GM18508 (cell line): ENCODE results near the gene ARID3B.

Source experiments
- ATAC-seq: cut with Tn5 transposase; IDR thresholded peaks from one replicate; pipeline ENCODE4 v1.9.1; 2021; ENCODE audit warnings: moderate number of reproducible peaks; ENCODE audit not compliant: insufficient read depth, unreplicated experiment

ARID3B gene

DNA sequence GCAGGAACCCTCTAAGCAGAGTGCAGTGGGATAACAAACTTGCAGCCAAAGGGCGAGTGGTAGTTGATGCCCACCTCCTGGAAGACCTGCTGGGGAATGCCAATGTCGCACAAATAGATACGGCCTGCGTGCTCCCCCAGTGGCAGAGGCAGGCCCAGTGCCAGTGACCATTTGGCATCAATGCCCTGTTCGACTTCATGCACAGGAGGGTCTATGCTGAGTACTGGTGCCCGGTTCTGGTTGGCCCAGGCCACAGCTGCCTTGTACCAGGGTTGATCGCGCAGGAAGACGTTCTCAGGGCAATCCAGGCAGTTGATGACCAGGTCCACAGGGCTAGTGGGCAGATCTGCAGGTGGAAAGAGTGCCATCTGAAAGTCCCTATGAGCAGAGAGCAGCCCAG is 91.6 kb downstream of the ARID3B start:
- ATAC-seq: no peak

GRCh38 chr15:74633781-74634180 is 92.8 kb downstream of the ARID3B start:
- no peak for ATAC-seq

DNA sequence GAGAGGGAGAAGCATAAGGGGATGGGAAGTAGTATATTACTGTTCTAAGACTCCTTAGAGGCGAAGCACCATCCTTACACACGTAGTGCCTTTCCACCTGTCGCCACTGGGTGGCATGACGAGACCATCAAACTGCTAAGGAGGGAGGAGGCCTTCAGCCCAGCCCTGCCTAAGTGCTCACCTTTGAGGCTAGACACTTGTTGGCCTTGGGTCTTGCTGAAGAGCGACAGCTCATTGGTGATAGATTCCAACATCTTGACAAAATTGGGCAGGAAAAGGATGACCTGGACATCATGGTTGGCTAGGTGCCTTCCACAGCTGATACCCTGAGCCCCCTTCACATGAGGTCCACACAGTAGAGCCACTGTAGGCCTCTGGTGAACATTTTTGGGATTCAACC is 94.2 kb downstream of the ARID3B start:
- ATAC-seq: no peak

DNA sequence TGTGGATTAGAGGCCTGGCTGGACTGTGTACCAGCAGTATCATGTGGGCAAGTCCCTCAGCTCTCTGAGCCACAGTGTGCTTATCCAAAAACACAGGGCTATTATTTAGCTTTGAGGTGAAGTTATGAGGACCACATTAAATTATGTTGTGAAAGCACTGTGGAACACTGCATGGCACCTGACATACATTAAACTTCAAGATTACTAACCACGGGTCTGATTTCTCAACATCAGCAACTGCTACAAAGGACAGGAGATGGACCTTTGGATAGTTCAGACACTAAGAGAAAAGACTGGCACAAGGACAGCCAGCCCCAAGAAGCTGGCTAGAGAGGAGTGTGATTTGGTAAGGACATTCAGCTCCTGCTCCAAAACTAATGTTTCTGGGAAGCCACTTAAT is 96.0 kb downstream of the ARID3B start:
- no peak for ATAC-seq

DNA sequence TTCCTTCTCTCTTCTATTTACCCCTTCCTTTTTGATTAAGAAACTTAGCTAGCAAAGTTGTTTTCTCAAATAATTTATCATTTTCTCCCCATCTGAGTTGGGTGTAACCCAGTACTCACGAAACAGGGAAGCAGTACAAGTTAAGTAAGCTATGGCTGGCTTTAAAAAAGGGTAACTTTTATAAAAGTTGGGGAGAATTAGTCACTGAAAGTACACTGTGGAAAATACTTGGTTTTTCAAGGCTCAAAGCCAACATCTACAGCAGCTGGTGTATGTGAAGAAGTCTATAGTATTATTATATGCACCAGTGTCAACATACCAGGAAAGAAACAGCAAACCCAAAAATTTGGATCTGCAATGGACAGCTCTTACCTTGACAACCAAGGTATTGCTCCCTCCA is 100.1 kb downstream of the ARID3B start:
- no peak for ATAC-seq

DNA sequence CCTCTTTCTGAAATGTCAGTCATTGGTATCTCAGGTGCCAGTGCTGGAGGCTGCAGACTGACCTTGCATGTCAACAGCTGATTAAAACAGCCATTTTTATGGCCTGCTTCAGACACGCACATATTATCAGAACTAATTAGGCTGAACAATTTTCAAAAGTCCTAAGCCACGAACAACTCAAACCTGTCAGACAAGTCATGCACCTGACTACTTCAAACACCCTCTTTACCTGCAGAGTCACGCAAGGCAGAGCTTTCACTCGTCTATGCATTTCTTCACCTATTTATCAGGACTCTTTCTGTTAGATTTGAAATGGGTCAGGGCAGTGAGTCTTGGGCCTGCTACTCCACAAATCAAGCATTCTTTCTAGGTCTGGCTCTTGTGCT is 101.3 kb downstream of the ARID3B start:
- no peak for ATAC-seq

GRCh38 chr15:74642734-74643664 is 102.0 kb downstream of the ARID3B start:
- ATAC-seq: no peak

DNA sequence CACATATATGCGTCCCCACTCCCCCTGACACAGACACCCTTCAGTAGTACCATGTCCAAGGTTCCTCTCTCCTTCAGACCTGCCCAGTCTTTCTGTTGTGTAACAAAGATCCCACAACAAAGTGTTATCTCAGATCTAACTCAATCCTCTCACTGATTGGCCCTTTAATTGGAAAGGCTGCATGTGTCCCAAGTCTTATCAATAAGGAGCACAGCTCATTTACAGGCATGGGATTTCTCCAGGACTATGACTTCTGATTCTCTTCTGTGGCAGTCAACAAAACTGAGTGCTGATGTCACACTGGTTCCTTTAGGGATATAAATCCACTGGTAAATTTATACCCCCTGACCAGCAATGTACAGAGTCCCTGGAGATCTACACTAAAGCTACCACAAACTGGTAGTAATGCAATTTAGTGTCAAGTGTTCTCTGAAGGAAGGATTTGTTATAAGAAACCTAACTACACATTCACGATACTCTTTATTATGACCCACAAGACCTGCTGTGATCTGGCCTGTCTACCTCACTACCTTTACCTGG is 102.7 kb downstream of the ARID3B start:
- no peak for ATAC-seq

DNA sequence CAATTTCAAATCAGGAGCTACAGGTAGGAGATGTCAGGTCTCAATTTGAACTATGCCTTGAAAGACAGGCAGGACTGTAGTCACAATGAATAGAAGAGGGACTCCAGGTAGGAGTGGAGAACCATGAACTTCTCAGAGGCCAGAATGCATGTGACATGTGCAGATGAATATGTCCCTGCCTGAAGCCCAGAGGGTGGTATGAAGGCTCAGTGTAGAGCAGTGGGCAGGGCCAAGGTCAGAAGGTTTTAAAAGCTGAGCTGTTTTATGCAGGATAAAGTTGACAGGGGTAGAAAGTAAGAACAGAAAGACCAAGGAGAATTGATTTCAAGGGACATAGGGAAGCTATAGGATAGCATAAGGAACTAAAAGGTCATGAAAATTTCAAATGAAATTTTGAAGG is 105.5 kb downstream of the ARID3B start:
- ATAC-seq: no peak
